GM23248 (cell line): ENCODE results near the gene GABRG2.

ENCODE experiments used
- EZH2 ChIP-seq: fragments of 200-600 bp; sonication (generic); IDR thresholded peaks from 2 replicates; pipeline ENCODE4 v1.6.1; 2018; ENCODE audit warnings: antibody characterized with exemption, mild to moderate bottlenecking; ENCODE audit not compliant: insufficient read depth, poor library complexity, severe bottlenecking
- EZH2phosphoT487 ChIP-seq: fragments of 200-600 bp; sonication (generic); IDR thresholded peaks from 2 replicates; pipeline ENCODE4 v1.6.1; 2018; ENCODE audit warnings: antibody characterized with exemption, moderate library complexity, mild to moderate bottlenecking, low read depth; ENCODE audit not compliant: insufficient read depth

DNA sequence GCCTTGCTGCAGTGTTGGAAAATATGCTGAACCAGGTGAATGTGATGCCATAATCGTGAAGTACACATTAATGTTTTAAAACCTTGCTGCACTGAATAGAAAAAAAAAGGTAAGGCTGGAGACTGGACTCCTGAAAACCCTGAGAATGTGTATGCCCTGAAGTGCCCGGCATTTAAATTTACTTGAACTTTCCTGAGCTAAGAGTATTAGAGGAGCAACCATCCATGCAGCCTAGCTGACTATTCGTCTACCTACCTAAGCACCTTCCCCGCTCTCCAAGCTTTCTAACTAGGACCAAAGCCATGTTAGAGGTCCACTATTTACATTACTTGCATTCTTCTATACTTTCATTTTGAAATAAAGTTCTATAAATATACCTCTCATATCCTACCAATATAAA, 1.4 kb downstream of the GABRG2 start:
- TF ChIP-seq EZH2 (no peak), EZH2phosphoT487 (no peak)
